CD4-positive, alpha-beta T cell treated with Interleukin-21 for 1 hour (primary cell): ENCODE measurements around the gene SLC49A3.
"Not testable (repeated sequence)": the region's sequence is repeated elsewhere in the genome, so short reads cannot be mapped to it uniquely, and the experiment has no call there.

ENCODE experiments used
- DNase-seq: peaks from one replicate; pipeline ENCODE4 v3.0.0-alpha.2; 2020

The SLC49A3 gene

DNA sequence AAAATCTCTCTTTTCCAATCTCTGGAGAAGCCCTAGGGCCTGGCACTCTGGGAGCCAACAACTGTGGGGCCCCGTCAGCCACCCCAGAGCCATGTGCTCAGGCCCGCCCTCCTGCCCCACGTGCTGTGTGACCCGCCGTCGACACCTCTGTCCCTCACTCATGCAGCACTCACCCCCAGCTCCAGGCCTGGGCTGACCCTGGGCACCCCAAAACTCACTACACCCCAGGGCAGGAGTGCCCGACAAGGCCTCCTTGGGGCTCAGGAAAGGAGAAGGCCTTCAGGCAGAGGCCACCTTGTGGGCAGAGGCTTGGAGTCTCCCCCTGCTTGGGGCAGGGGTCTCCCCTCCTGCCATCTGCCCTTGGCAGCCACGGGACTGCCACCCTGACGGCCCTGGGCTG lies 8.9 kb downstream of the SLC49A3 start:
- DNase-seq: no peak

DNA sequence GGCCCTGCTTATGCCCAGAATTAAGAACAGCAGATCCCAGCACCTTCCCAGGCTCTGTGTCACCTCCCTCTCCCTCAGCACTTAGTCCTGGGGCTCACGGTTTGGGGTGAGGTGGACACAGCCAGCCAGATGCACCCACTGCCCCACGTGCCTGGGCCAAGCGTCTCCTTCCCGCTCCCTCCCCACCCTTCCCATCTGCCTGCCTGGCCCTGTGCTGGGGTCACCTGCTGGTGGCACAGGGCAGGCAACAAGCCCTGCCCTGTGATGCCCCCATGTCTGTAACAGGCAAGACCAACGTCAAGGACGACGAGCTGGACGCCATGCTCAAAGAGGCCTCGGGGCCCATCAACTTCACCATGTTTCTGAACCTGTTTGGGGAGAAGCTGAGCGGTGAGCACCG lies 9.3 kb downstream of the SLC49A3 start:
- no peak for DNase-seq

DNA sequence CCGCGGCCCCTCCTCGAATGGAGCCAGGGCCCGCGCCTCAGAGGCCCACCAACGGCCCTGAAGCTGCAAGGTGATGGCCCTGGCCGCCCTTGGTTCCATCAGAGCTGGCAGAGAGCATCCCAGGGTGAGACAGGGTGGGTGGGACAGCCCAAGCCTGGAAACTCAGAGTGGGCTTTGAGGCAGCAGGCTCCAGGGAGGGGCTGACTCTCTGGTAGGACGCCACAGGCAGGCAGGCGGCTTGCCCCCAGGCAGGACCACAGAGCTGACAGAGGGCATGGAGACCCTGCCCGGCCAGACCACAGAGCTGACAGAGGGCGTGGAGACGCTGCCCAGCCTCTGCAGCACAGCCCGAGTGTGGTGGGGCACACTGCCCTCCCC lies 9.9 kb downstream of the SLC49A3 start:
- DNase-seq: no peak

DNA sequence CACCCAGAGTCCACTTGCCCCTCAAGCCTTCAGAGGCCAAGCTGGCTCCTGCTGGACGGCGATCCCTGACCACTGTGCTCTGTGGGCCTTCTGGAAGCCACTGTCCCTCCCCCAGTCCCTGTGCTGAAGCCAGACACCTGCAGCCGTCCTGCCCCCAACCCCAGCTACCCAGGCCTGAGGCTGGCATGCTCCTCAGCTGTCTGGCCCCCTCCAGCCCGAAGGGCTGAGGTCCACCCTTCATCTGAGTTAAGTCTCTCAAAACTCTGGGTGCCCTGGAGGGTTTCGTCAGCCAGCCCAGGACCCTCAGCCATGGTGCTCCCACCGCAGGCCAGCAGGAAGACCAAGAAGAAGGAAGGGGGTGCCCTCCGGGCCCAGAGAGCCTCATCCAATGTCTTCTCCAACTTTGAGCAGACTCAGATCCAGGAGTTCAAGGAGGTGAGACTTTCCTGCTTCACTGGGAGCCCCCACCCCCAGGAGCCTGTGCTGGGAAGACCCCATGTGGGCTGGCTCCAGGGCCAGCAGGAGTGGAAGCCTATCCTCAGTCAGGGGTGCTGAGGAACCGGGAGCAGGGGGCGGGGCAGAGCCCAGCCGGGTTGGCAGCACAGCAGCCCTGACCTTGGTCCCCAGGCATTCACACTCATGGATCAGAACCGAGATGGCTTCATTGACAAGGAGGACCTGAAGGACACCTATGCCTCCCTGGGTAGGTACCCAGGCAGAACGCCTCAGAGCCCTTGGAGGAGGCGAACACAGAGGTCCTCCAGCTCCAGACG lies 10.4 kb downstream of the SLC49A3 start:
- DNase-seq: no peak

DNA sequence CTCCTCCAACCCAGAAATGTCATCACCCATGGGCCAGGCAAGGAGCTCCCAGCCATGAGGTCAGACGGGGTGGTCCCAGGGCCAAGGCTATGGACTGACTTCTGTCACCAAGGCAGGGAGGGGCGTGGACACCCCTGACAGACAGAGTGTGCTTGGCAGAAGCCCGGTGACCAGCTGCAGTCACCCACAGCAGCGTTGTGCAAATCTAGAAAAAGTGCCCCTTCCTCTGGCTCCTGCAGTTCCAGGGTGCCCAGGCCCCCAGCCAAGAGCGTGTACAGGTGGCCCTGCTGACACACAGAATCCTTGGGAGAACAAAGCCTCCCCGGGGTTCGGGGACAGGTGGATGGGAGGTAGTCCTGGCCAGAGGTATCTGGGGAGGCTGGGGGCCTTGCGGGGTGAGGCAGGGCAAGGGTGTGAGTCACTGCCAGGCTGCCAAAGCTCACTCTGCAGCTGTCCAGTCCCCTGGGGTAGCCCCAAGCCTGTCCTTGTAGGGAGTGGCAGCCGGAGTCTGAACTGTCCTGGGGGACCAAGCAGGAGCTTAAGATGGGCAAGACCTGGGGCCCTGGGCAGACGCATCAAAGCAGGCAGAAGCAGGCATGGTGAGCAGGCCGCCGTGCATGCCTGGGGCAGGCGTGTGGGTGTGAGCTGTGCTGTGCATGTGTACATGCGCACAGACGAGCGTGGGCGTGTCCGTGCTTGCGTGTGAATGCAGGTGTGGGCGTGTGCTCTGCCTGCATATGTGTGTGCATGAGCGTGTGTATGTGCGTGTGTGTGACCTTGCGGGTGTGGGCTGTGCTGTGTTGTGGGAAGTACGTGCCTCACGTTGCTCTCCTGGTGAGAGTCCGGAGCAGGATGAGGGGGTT lies 11.3 kb downstream of the SLC49A3 start:
- peak; percentile 42 for DNase-seq

DNA sequence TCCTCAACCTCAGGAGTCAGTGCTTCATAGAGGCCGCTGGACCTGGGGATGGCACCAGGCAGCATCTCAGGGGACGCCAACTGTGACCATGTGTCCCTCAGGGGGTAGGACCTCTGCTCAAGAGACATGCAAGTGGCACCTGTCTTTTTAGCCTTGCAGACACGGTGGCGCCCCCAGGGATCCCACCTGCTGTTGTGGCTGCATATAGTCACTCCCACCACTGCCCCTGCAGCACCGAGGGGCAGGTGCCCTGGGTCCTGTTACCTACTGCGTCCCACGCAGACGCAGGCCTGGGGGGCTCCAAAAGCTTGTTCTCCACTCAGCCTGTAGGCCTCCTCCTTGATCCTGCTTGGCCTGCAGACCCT lies 12.1 kb downstream of the SLC49A3 start:
- no peak for DNase-seq

DNA sequence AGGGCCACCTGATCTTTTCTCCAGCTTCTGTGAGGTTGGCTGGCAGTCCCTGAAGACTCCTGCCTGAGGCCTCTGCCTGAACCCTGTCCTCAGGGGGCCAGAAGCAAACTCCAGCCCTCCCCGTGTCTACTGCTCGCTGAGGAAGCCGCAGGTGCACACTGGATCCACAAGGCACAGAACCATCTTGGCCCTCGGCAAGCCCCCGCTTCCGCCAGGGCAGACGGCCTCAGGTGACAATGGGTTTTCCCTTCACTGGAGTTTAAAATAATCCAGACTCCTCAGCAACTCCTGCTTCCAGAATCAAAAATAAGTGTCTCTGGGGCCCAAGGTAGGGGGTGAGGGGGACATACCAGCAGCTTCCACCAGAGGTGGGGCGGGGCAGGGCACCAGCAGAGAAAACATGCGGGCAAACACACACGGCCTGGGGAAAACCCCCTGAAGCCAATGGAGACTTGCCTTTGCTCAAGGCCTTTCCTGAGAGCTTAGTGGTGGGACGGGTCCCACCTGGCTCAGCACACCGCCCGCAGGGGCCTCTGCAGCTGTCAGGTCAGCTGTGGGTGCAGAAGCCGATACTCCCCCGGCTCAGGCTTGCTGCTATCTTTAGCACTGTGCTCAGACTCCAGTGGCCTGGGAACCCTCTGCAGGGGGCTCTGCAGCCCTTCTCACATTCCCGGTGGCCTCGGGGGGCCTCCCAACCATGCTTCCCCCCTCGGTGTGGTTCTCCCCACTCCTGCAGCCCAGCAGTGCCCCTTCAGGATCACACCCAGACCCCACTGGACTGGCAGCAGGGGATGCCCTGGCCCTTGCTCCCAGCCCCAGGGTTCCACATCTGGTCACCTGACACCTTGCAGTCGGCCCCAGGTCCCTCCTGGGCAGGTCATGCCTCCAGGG lies 12.7 kb downstream of the SLC49A3 start:
- DNase-seq: no peak

DNA sequence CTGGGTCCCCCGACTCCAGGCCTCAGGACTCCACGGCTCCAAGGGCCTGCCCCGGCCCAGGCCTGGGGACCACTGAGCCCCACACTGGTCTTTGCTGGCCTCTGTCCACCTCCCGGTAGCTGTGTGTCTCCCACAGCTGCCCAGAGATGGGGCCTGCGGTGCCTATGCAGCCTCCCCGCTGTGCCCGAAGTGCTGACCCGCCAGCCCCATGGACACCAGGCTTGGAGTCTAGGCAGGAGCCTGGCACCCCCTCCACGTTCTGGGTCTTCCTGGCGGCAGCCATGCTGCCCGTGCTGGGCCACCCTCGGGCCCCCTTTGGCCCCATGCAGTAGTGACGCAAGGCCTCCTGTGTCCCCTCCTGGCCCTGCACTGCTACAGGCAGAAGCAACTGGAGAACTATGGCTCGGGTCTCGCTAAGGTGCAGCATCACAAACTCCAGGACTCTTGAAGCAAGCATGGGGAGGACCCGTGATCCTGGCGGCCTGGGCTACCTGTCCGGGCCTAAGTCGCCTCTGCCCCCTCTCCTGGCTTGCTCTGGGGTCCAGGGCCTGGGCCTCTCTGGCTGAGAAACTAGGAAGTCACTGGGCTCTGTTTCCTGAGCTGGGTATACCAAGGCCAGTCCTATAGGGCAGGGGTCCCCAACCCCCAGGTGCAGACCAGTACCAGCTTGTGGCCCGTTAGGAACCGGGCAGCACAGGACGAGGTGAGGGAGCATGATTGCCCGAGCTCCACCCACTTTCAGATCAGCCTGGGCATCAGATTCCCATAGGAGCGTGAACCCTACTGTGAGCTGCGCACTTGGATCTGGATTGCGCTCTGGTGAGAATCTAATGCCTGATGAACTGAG lies 13.7 kb downstream of the SLC49A3 start:
- DNase-seq: no peak

DNA sequence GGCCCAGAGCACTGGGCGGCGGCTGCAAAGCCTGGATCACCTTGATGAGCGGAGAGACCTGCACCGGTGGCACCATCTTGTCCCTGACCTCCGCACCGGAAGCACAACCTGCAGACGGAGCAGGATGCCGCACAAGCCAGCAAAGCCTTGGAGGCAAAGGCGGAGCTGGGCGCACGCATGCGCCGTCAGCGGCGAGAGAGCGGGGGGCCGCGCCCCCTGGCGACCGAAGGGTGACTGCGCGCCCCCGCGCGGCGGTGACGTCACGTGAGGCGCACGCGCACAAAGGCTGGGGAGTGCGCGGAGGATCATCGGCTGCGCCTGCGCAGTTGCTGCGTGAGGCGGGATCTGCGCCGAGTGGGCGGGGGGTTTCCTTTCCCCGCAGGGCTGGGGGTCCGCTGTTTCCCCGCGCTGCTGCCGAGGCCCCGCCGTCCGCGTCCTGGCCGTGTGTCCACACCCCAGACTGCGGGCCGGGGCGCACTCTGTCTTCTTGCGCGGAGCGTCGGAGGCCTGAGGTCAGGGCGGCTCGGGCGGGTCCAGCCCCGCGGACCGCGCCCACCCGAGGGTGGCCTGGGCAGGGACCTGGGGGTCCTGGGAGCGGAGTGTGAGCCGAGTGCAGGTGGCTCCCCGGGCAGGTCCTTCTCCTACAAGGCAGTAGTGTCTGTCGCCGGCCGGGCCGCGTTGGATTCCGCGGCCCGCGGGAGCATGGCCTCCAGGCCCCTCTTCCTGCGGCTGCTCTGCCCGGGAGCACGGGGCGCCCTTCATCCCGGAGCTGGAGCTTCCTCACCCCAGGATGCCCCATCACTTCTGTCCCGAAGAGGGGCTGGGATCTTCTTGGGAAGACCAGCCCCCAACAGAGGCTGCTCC lies 14.5 kb downstream of the SLC49A3 start, which contains the start of the genes ATP5ME and MYL5:
ATP5ME (minus strand) TSS at position 105 of the 864 bp plus-strand sequence; CDS start at position 76, 29 bp downstream.
MYL5 (plus strand) TSS at position 371 of the 864 bp plus-strand sequence. CDS start 3,485 bp downstream, outside the sequence.
- peak; percentile 97 for DNase-seq

DNA sequence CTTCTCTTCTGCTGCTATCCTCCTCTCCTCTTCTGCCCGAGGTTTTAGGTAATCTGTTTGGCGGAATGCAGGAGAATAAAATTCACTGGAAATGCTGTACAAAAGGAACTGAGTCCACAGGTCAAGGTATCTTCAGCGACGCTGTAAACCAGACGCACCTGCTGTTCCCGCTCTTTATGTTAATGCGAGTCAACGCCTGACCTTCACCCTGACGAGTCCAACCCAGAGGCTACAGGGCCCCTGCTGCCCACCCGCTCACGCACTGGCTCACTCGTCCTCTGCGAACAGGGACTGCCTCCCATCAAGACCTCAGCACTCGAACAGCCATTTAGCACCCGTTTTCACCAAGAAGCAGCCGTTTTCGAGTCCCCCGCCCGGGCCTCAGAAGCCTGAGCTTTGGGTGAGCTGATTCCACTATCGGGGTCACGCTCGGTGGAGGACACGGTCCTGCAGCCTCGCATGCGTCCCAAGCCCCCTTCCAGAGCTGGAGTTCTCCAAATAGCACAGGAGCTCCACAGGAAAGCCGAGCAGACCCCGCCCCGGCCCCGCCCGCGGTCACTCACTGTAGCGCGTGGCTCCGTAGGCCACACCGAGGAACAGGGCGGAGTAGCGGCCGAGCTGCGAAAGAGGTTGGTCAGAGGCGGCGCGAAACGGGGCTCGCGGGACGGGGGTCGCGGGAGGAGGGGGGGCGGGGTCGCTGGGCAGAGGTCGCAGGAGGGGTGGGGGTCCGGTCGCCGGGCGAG lies 15.4 kb downstream of the SLC49A3 start:
- no peak for DNase-seq

DNA sequence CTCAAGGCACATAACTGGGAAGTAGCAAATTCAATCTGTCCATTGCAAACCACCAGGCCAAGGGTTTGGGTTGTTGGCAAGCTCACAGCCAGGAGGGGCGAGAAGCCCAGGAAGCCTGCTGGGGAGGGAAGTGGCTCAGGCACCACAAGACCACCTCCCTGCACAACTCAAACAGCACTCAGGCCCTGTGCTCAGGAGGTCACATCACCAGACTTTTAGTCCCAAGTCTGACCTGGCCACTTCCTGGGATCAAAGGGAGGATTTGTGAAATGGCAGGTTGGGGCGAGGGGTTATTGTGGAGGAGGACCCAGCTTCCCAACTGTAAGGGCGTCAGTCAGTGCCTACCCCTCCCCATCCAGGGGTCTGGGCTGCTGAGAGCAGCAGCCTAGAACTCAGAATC lies 17.2 kb downstream of the SLC49A3 start:
- DNase-seq: no peak

DNA sequence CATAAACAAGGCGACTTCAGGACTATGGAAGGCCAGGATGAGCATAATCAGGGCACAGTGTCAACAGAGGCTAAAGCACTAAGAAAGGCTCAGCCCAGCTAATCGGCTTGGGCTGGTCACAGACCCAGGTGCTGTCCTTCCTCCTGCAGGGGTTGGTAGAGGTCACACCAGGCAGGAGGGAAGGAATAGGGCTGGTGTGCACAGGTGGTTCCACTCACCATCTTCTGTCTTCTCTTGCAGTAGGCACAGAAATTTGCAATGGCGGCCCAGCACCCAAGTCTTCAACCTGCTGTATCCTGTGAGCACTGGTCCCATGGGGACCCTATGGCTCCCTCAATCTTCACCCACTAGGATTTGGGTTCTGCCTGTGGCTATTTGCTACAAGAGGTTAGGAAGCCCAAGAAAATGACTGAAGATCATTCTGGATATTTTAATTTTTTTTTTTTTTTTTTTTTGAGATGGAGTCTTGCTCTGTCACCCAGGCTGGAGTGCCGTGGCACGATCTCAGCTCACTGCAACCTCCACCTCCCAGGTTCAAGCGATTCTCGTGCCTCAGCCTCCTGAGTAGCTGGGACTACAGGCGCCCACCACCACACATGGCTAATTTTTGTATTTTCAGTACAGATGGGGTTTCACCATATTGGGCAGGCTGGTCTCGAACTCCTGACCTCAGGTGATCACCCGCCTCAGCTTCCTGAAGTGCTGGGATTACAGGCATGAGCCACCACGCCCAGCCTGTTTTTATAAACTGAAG lies 19.0 kb downstream of the SLC49A3 start:
- DNase-seq: not testable (repeated sequence)

DNA sequence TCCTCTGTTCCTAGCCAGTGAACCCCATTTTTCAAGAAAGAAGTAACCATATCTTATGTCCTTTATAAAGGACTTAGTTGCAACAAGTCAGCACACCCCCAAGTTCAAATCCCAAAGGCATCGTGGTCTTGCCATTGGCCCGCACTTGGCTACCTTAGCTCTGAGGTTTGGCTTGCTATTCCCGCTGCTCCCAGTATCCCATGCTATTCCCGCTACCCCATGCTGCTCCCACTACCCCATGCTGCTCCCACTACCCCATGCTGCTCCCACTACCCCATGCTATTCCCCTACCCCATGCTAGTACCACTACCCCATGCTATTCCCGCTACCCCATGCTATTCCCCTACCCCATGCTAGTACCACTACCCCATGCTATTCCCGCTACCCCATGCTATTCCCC lies 20.7 kb downstream of the SLC49A3 start:
- DNase-seq: not testable (repeated sequence)

DNA sequence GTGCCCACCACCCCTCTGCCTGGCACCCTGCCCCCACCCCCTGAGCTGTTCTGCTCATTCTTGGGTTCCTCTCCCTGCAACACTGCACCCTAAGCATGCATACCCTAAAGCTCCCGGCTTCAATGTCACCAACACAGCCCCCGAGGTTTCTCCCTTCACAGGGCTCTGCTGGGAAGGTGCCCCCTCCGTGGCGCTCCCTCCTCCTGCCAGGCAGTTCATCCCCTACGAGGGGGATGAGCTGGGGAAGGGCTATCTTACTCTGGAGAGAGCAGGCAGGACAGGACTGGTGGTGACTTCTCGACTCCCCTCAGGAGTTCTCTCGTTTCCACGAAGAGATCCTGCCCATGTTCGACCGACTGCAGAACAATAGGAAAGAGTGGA lies 21.4 kb downstream of the SLC49A3 start:
- no peak for DNase-seq

DNA sequence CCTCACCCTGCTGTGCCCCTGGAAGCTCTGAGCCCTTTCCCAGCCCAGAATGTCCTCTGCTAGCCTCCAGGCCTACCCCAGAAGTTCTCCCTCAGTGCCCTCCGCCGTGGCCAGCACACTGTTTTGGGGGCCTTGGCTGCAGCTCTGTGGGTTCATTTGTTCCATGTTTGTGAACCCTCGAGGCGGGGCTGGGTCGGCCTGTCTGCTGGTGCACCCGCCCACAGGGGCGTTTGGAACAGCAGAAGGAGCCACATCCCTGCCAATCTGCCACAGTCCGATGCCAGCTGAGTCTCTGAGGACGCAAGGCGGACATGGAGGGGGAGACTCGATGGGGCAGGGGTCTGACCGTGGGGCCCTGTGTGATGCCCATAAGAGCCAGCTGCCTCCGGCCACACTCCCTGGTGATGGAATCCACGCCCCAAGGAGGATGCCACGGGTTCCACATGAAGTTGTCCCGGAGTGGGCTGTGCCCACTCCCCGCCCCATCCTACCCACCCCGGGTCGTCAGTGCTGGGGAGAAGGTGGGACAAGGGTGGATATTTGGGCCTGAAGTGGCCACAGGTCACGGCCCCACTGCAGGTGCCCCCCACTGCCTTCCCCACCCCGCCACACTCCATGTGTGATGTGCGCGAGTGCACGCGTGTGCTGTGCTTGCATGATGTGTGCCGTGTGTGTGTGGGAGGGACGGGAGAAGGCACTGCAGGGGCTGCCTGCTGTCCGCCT lies 22.0 kb downstream of the SLC49A3 start:
- no peak for DNase-seq

DNA sequence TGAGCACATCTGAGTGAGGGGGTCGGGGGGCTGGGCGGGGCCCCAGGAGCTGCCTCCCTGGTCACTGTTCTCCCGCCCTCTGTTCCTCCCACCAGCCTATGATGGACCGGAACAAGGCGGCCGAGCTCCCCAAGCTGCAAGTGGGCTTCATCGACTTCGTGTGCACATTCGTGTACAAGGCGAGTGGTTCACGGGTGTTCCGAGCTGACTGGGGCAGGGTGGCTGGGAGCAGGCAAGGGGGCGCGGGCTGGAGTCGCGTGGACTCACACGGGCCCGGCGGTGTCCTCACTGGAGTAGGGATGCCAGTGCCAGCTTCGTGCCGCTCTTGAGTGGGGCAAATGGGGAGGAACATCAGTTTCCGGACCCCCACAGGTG lies 22.5 kb downstream of the SLC49A3 start:
- no peak for DNase-seq

DNA sequence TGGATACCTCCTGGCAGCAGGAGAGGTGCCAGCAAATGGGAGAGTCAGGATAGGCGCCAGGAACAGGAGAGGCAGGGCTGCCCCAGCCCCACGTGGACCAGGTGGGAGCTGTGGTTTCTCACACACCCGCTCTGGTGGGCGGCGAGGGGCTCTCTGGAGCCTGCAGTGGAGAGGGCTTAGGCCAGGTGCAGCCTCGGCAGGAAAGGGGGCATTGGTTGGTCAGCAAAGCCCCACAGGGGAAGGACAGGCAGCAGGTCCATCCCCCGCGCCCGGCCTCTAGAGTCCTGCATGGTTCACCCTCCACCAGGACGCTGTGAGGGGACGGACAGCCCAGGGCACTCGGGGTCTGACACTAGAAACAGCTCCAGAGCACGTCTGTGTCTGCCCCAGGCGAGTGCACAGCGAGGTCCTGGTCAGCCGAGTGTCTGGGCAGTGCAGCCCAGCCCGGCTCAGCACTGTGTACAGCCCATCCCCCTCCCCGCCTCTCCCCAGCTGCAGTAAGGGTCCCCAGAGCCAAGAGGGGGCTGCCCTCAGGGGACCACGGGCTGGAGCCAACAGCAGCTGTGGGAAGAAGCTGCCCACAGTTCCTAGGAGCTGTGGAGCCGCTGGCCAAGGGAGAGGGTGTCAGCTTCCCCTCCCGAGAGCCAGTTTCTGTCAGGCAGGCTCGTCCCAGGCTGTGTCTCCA lies 23.1 kb downstream of the SLC49A3 start:
- DNase-seq: no peak

DNA sequence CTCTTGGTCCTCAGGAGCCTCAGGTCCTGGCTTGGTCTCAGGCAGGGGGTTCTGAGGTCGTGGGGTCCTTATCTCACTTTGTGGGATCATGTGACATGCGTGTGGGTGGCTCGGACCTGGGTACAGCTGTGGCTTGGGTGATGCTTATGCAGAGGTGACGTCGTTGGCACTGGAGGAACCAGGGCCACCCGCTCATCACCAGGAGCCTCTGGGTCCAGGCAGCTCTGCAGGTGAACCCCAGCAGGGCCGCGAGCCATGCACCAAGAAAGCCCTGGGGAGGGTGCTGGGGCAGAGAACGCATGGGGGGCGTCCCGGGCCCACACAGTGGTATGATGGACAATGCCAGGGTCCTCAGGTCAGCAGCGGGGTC lies 23.6 kb downstream of the SLC49A3 start:
- no peak for DNase-seq
